C4-2B (cell line): ENCODE data around the gene ADAMTSL4.
"Not testable (repeated sequence)": the region's sequence is repeated elsewhere in the genome, so short reads cannot be mapped to it uniquely, and the experiment has no call there.

ENCODE experiments used
- H3K27ac ChIP-seq: fragments of 450-650 bp; 2 replicates; pipeline ENCODE4 v1.5.1; 2017
- ZFX ChIP-seq: fragments of 450-650 bp; IDR thresholded peaks from 2 replicates; pipeline ENCODE4 v1.6.1; 2017
- TF ChIP-seq, protein P1 (sequence below): fragments of 450-650 bp; conservative IDR thresholded peaks from 2 replicates; pipeline ENCODE4 v1.5.1; 2017; ENCODE audit warnings: mild to moderate bottlenecking

ADAMTSL4 gene

DNA sequence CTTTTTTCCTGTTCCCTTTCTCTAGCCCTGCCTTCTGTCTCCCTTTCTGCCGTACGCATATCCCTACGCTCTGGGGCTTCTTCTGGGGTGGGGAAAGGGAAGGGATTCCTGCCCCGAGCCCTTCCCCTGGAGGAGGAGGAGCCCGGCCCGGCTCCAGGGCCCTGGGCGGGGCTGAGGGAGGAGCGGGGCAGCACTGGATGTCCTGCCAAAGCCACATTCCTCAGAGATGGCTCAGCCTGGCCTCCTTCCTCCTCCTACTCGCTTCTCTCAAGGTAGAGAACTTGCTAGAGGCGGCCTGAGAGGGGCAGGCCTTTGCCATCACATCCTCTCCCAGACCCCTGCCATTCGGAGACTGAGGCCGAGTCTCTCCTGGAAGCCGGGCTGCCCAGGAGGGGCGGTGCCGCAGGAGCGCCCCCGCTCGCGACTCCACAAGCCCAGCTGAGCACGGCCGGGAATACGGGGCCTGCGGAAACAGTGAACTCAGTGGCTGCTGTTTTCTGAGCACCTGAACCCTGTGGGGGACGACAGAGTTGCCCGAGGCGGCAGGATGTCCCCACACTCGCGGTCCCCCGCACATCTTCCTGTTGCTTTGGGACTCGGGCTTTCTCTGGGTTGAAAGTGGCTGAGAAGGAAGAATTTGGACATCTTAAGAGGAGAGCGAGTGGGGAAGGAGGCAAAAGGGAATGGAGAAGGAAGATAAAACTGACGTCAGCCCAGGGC is 12.2 kb downstream of the ADAMTSL4 start:
- TF ChIP-seq, protein P1, sequence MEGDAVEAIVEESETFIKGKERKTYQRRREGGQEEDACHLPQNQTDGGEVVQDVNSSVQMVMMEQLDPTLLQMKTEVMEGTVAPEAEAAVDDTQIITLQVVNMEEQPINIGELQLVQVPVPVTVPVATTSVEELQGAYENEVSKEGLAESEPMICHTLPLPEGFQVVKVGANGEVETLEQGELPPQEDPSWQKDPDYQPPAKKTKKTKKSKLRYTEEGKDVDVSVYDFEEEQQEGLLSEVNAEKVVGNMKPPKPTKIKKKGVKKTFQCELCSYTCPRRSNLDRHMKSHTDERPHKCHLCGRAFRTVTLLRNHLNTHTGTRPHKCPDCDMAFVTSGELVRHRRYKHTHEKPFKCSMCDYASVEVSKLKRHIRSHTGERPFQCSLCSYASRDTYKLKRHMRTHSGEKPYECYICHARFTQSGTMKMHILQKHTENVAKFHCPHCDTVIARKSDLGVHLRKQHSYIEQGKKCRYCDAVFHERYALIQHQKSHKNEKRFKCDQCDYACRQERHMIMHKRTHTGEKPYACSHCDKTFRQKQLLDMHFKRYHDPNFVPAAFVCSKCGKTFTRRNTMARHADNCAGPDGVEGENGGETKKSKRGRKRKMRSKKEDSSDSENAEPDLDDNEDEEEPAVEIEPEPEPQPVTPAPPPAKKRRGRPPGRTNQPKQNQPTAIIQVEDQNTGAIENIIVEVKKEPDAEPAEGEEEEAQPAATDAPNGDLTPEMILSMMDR: peak; percentile 73
- TF ChIP-seq ZFX: peak; percentile 49; the same call in 1 of the 2 replicates
- H3K27ac ChIP-seq: peak overlapping the region; percentile 93

DNA sequence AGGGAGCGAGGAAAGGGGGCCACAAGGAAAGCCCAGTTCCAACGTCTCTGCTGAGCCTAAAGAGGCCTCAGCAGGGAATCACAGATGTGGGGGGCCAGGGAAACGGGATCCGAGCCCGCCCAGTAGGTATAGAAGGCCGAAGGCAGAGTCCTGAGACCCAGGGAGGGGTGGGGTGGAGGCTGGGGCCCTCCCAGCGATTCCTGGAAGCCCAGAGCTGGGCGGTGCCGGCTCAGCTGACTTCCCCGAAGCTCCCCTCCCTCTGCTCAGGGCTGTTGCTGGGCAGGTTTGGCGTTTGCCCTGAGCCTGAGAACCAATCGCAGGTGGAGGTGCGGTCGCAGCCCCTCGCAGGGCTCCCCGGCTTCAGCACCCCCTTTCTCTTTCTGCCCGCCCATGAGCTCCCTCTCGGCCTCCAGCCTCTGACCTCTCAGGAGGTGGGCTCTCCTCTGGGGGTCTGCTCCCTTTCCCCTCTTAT is 12.8 kb downstream of the ADAMTSL4 start:
- H3K27ac ChIP-seq: peak overlapping the region; percentile 93
- TF ChIP-seq ZFX: no peak
- TF ChIP-seq, protein P1: no peak

DNA sequence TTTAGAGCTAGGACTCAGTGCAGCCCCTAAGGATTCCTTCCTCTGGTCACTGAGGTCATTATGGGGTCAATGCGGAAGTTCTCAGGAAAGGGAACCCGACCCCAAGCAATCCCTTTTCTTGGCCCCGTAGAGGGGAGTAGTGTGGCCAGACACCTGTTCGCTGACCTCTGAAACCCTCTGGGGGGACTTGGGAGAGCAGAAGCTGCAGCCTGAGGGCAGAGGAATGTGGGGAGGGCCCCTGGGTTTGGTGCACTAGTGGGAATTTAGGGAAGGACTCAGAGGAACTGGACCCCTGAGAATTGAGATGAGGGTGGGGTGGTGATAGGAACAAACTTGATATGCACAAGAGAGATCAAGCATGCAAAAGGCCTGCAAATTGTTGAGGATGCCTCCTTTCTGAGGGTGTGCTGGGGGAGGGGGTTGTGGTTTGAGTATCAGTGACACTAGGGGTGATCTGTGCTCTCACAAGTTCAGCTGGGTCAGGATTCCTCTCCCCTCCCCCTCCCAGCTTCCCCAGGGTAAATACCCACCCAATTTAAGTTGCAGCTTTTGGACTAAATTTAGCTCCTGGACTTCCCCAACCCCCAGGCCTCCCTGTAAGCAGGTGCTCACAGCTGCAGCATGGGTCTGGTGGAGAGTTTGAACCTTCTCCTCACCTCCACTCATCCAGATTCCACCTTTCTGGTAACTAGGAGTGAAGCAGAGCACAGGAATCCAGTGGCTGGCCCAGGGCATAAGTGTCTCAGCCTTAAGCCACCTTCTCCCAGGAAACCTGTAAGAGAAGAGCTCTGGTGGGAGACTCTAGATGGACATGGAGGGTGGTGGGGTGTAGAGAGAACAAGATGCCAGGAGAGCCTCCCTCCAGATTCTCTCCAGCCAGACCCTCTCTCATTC is 13.5 kb downstream of the ADAMTSL4 start:
- H3K27ac ChIP-seq: peak overlapping the region; percentile 93
- TF ChIP-seq ZFX: no peak
- TF ChIP-seq, protein P1: no peak

DNA sequence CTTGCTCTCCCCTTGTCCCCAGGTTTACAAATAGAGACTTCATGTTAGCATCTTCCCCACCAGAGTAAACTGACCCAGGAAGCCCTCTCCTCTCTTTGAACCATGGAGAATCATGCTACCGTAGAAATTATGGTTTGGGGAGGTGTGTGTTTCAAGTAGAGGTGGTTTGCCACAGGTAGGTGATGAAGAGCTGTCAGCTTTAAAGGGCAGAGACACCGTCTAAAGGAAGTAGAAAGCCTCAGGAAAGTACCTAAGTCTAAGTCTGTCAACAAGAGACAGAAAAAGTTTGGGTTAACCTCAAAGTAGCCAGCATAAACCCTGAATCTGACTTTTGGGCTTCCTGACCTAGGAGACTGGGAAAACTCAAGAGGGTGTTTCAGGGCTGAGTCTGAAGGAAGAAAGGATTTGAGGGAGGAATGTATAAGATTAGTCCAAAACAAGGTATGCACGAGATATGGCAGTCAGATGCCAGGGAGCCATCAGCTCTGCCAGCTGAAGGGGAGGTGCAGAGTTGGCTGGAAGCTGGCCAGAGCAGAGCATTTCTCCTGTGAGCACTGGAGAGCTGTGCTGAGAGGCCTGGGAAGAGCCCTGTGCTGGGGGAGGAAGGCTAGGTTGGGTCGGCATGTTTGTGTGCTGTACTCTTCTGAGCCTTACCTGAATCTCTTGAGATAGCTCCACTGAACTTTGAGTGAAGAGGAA is 14.3 kb downstream of the ADAMTSL4 start:
- H3K27ac ChIP-seq: peak overlapping the region; percentile 93
- TF ChIP-seq, protein P1: no peak
- TF ChIP-seq ZFX: no peak

DNA sequence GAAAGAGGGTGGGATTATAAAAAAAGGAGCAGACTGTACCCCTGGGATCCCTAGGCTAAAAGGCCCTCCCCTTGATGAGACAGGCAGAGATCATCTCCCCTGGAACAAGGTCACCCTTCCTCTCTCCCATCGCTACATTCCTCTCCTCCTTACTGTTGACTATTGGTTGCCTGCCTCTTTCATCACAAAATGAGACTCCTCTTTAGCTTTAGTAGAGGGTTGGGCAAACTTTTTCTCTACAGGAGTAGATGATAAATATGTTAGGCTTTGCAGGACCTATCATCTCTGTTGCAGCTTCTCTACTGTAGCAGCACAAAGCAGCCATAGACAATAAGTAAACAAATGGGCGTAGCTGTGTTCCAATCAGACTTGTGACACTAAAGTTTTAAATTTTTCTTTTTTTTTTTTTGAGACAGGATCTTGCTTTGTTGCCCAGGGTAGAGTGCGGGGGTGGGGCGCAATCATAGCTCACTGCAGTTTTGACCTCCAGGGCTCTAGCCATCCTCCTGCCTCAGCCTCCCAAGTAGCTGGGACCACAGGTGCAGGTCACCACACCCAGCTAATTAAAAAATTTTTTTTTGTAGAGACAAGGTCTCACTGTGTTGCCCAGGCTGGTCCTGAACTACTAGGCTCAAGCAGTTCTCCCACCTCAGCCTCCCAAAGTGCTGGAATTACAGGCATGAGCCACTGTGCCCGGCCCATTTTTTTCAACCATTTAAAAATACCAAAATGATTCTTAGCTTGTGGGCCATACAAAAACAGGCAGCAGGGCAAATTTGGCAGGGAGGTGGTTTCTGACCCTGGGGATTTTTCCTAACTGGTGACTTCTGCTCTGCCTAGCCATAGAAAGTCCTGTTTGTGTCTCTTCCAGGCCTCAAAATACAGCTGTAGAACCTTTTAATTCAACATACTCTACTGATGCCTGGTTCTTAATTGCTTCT is 15.1 kb downstream of the ADAMTSL4 start:
- TF ChIP-seq ZFX: no peak
- TF ChIP-seq, protein P1: no peak
- H3K27ac ChIP-seq: peak overlapping the region; percentile 93

DNA sequence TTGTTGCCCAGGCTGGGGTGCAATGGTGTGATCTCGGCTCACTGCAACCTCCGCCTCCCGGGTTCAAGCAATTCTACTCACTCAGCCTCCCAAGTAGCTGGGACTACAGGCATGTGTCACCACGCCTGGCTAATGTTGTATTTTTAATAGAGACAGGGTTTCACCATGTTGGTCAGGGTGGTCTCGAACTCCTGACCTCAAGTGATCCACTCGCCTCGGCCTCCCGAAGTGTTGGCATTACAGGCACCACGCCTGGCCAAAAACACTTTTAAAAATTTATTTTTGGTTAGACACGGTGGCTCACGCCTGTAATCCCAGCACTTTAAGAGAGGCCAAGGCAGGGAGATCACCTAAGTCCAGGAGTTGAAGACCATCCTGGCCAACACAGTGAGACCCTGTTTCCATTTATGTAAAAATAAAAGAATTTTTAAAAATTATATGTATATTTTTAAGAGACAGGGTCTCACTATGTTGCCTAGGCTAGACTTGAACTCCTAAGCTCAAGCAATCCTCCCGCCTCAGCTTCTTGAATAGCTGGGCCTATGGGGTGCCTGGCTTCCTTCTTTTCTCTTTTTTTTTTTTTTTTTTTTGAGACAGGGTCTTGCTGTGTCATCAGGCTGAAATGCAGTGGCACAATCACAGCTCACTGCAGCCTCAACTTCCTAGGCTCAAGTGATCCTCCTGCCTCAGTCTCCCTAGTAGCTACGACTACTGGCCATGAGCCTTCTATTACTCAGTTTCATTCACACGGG is 16.2 kb downstream of the ADAMTSL4 start:
- H3K27ac ChIP-seq: not testable (repeated sequence)
